A549 (cell line): ENCODE measurements around the gene COASY. TPM values are rescaled to one million over a fixed set of nuclear protein-coding genes. Genes with fewer than 3 reads are reported as not detected.
"Not testable (repeated sequence)": the region's sequence is repeated elsewhere in the genome, so short reads cannot be mapped to it uniquely, and the experiment has no call there.

Experiments
- ATAC-seq, 2 experiments: fragments of 200-7000 bp in 1 of 2; fragments of >200 bp in 1 of 2; cut with Nextera tagmentation in 1 of 2; cut with Tn5 transposase in 1 of 2; 3 replicates each; pipeline versions ENCODE4 v1.8.0 to v1.9.1; 2018 to 2020; ENCODE audit warnings: mild to moderate bottlenecking in 1 of 2, moderate library complexity in 1 of 2
- CTCF ChIA-PET: fragments of 300-600 bp; sonication (Branson Sonifier 250); formaldehyde crosslinking; extraction: SDS; loops from one replicate; lab custom pipeline; 2021; ENCODE audit warnings: antibody characterized with exemption, inconsistent platforms; lab: Yijun Ruan, JAX
- POLR2A ChIA-PET: fragments of 350-600 bp; formaldehyde crosslinking; extraction: SDS; loops from one replicate; lab custom pipeline; 2021; ENCODE audit warnings: antibody characterized with exemption, inconsistent platforms; lab: Yijun Ruan, JAX
- DNase-seq, 2 experiments: peaks; one replicate each; pipeline versions ENCODE4 v3.0.0 to v3.0.0-alpha.2; 2011 to 2016; ENCODE audit warnings: low read depth in 1 of 2, low spot score in 1 of 2
- FAIRE-seq: peaks from 2 replicates; lab custom pipeline; 2011; peaks lifted over from hg19 to GRCh38; lab: Jason Lieb, UNC
- H3K27ac ChIP-seq, 2 experiments: fragments of >200 bp; sonication (Bioruptor Twin); formaldehyde crosslinking; 3 replicates each; pipeline ENCODE4 v1.5.1; 2016 to 2017
- H3K4me1 ChIP-seq: fragments of >200 bp; sonication (Bioruptor Twin); formaldehyde crosslinking; 3 replicates; pipeline ENCODE4 v1.6.1; 2016
- H3K4me2 ChIP-seq: fragments of >200 bp; sonication (Bioruptor Twin); formaldehyde crosslinking; 3 replicates; pipeline ENCODE4 v1.6.1; 2016
- H3K4me3 ChIP-seq: fragments of >200 bp; sonication (Bioruptor Twin); formaldehyde crosslinking; 3 replicates; pipeline ENCODE4 v1.5.1; 2016
- H3K9me3 ChIP-seq: fragments of >200 bp; sonication (Bioruptor Twin); formaldehyde crosslinking; 3 replicates; pipeline ENCODE4 v1.6.1; 2016
- ATOH8 ChIP-seq: fragments of 250-450 bp; sonication (Bioruptor Pico); IDR thresholded peaks from 2 replicates; pipeline ENCODE4 v1.5.0; 2020; ENCODE audit warnings: low read depth, mild to moderate bottlenecking, moderate library complexity
- BHLHE40 ChIP-seq: IDR thresholded peaks from 2 replicates; pipeline ENCODE4 v1.6.1; 2012; ENCODE audit warnings: low read depth, low read length, inconsistent platforms
- CEBPB ChIP-seq, 2 experiments: fragments of >200 bp in 1 of 2; sonication (Bioruptor Twin) in 1 of 2; formaldehyde crosslinking in 1 of 2; IDR thresholded peaks; 2 replicates each; pipeline ENCODE4 v1.6.1; 2012 to 2016
- CHD2 ChIP-seq: fragments of 150-350 bp; IDR thresholded peaks from 2 replicates; pipeline ENCODE4 v1.6.1; 2014; ENCODE audit warnings: low read length; ENCODE audit not compliant: partially characterized antibody
- EHF ChIP-seq: fragments of 250-450 bp; sonication (Bioruptor Pico); IDR thresholded peaks from 2 replicates; pipeline ENCODE4 v1.5.0; 2020; ENCODE audit warnings: mild to moderate bottlenecking
- HOXA7 ChIP-seq: fragments of 250-450 bp; sonication (Bioruptor Pico); IDR thresholded peaks from 2 replicates; pipeline ENCODE4 v1.5.0; 2020; ENCODE audit warnings: mild to moderate bottlenecking, moderate library complexity
- JUNB ChIP-seq: fragments of >200 bp; sonication (Bioruptor Twin); formaldehyde crosslinking; IDR thresholded peaks from 2 replicates; pipeline ENCODE4 v1.6.1; 2016
- KDM1A ChIP-seq: fragments of 200-600 bp; sonication (generic); IDR thresholded peaks from 2 replicates; pipeline ENCODE4 v1.6.1; 2016; ENCODE audit warnings: low read depth, mild to moderate bottlenecking
- NPAS2 ChIP-seq: fragments of 250-450 bp; sonication (Bioruptor Pico); IDR thresholded peaks from 2 replicates; pipeline ENCODE4 v1.8.0; 2022; ENCODE audit warnings: mild to moderate bottlenecking, moderate library complexity, borderline replicate concordance
- RARB ChIP-seq: fragments of 250-450 bp; sonication (Bioruptor Pico); IDR thresholded peaks from 2 replicates; pipeline ENCODE4 v1.8.0; 2021; ENCODE audit warnings: mild to moderate bottlenecking, moderate library complexity
- RNF2 ChIP-seq: fragments of 200-600 bp; sonication (generic); IDR thresholded peaks from 2 replicates; pipeline ENCODE4 v1.6.1; 2016; ENCODE audit warnings: low read depth, mild to moderate bottlenecking, antibody characterized with exemption, moderate library complexity, borderline replicate concordance
- TFCP2L1 ChIP-seq: fragments of 250-450 bp; sonication (Bioruptor Pico); IDR thresholded peaks from 2 replicates; pipeline ENCODE4 v1.5.0; 2021; ENCODE audit warnings: mild to moderate bottlenecking
- TP53 ChIP-seq: fragments of 250-450 bp; sonication (Bioruptor Pico); IDR thresholded peaks from 2 replicates; pipeline ENCODE4 v1.5.0; 2021; ENCODE audit warnings: mild to moderate bottlenecking, moderate library complexity
- WGBS: methylation state at CpG from one replicate; pipeline ENCODE4 v1.1.6; 2017; ENCODE audit errors: missing lambda C conversion rate; 5-methylcytosine and 5-hydroxymethylcytosine counted together
- polyA plus RNA-seq, 4 experiments: library from polyadenylated mRNA; depleted of rRNA in 3 of 4; stranded (reverse); fragments of >200 nt; fragmentation: RNase III in 1 of 4; extraction: RNeasy Plus Mini Kit Qiagen cat#74134 plus additional on column Dnase treatment in 1 of 4; gene quantifications; 2 replicates in 3 of 4; 3 replicates in 1 of 4; pipeline ENCODE4 v1.2.3, GENCODE V29; 2011 to 2017
- TF ChIP-seq, protein P1 (sequence below): fragments of >200 bp; sonication (Bioruptor Twin); formaldehyde crosslinking; IDR thresholded peaks from 3 replicates; pipeline ENCODE4 v1.5.1; 2016
- TF ChIP-seq, protein P2 (sequence below): fragments of >200 bp; sonication (Bioruptor Twin); formaldehyde crosslinking; IDR thresholded peaks from 3 replicates; pipeline ENCODE4 v1.6.1; 2016

The COASY gene
- polyA plus RNA-seq, 2 of the 4 experiments (the other 2 are of a cell fraction): 65.4 to 112 TPM

DNA sequence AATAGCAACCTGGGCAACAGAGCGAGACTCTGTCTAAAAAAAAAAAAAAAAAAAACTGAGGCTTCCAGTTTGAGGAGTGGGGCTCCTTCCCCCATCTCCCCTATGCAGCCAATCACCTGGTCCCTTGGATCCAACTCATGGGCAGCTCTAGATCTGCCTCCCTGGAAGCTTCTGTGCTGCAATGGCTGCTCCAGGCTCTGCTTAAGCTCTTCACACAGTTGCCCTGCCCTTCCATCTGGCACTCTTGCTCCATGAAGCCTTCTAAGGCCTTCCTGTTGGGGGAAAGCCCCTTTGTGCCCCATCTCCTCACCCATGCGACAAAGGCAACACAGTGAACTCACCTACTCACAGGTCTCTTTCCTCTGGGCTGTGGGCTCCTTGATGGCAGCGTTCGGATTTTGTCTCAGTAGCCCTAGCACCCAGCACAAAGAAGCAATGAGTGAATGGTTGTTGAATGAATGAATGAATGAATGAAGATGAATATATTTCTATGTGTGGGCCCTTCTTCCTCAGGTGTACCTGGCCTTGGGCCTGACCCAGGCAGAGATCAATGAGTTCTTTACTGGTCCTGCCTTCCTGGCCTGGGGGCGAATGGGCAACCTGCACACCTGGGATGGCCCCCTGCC lies 24.0 kb upstream of the COASY start:
- Histone ChIP-seq H3K4me3 (no peak overlapping the region), H3K4me1 (peaks cover 30% of the 10 kb centered on the region), H3K4me2 (peak overlapping the region; percentile 74; the same call in 2 of the 3 replicates), H3K27ac (peak overlapping the region in 1 of 2 experiments; percentile 24; a peak in 1 of 6 replicates), H3K9me3 (no peaks in the 10 kb centered on the region)
- ChIA-PET POLR2A (interaction anchor here (0.6 to 0.7 kb wide), 3 partner anchors 18 to 200 kb away, joined by 5 to 9 read pairs (median 7); no protein-coding TSS in a partner anchor), CTCF (interaction anchor here (1.2 to 6.8 kb wide), 6 partner anchors 8 to 226 kb away, joined by 3 to 42 read pairs (median 17); no protein-coding TSS in a partner anchor)
- FAIRE-seq (no peak), ATAC-seq (no peak), DNase-seq (no peak)
- 0 out of 2 replicates have a peak, but pooled peaks have one; percentile 48 for TF ChIP-seq HOXA7 (CRISPR knock-in tag)
- no peak for TF ChIP-seq JUNB
- TF ChIP-seq BHLHE40: no peak
- TF ChIP-seq ATOH8 (CRISPR knock-in tag): no peak
- no peak for TF ChIP-seq KDM1A
- no peak for TF ChIP-seq CHD2
- 92% methylated on average over 5 of the region's 5 CpGs for WGBS

DNA sequence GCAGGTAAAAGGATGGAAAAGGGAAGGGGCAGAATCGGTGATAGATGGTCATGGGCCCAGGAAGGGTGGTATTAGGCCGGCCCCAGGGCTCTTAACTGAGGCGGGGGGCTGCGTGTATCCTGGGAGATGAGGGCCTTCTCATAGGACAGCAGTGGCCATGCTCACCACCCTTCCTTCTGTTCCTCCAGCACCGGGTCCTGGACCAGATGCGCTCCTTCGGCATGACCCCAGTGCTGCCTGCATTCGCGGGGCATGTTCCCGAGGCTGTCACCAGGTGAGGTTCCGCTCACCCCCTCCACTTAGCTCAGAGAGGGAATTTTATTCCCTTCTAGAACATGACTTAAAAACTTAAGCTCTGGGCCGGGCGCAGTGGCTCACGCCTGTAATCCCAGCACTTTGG lies 23.5 kb upstream of the COASY start:
- no peak for TF ChIP-seq NPAS2 (CRISPR knock-in tag)
- TF ChIP-seq, protein P1, sequence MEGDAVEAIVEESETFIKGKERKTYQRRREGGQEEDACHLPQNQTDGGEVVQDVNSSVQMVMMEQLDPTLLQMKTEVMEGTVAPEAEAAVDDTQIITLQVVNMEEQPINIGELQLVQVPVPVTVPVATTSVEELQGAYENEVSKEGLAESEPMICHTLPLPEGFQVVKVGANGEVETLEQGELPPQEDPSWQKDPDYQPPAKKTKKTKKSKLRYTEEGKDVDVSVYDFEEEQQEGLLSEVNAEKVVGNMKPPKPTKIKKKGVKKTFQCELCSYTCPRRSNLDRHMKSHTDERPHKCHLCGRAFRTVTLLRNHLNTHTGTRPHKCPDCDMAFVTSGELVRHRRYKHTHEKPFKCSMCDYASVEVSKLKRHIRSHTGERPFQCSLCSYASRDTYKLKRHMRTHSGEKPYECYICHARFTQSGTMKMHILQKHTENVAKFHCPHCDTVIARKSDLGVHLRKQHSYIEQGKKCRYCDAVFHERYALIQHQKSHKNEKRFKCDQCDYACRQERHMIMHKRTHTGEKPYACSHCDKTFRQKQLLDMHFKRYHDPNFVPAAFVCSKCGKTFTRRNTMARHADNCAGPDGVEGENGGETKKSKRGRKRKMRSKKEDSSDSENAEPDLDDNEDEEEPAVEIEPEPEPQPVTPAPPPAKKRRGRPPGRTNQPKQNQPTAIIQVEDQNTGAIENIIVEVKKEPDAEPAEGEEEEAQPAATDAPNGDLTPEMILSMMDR: no peak
- no peak for TF ChIP-seq TP53 (CRISPR knock-in tag)
- TF ChIP-seq RARB (CRISPR knock-in tag): no peak
- no peak for TF ChIP-seq RNF2
- no peak for TF ChIP-seq EHF (CRISPR knock-in tag)
- TF ChIP-seq, protein P2, sequence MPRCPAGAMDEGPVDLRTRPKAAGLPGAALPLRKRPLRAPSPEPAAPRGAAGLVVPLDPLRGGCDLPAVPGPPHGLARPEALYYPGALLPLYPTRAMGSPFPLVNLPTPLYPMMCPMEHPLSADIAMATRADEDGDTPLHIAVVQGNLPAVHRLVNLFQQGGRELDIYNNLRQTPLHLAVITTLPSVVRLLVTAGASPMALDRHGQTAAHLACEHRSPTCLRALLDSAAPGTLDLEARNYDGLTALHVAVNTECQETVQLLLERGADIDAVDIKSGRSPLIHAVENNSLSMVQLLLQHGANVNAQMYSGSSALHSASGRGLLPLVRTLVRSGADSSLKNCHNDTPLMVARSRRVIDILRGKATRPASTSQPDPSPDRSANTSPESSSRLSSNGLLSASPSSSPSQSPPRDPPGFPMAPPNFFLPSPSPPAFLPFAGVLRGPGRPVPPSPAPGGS: no peak
- no peak for TF ChIP-seq CEBPB (IDR thresholded peaks at IDR 0.05)
- no peak for TF ChIP-seq TFCP2L1 (CRISPR knock-in tag)
- 95% methylated on average over 14 of the region's 14 CpGs for WGBS
- Histone ChIP-seq H3K4me2 (no peak overlapping the region), H3K4me1 (peaks cover 30% of the 10 kb centered on the region), H3K27ac (no peak overlapping the region), H3K9me3 (no peaks in the 10 kb centered on the region), H3K4me3 (no peak overlapping the region)
- ChIA-PET CTCF (interaction anchor here (0.9 to 6.8 kb wide), 5 partner anchors 8 to 132 kb away, joined by 3 to 42 read pairs (median 4); no protein-coding TSS in a partner anchor), POLR2A (interaction anchor here (0.6 to 0.7 kb wide), 2 partner anchors 10 to 200 kb away, joined by 3 to 9 read pairs; no protein-coding TSS in a partner anchor)
- FAIRE-seq: no peak
- no peak for DNase-seq
- ATAC-seq: no peak

- not testable (repeated sequence) for H3K4me2 ChIP-seq, DNase-seq, H3K27ac ChIP-seq, ATAC-seq, H3K4me3 ChIP-seq, FAIRE-seq, H3K9me3 ChIP-seq
- POLR2A ChIA-PET: interaction anchor here (0.6 to 1.0 kb wide), 2 partner anchors 37 to 61 kb away, joined by 3 to 4 read pairs; partner anchors contain the start of gene PSMC3IP
- H3K4me1 ChIP-seq: peaks cover 25% of the 10 kb centered on the region
- WGBS: 94% methylated on average over 4 of the region's 4 CpGs
- CTCF ChIA-PET: interaction anchor here (0.7 to 1.8 kb wide), 7 partner anchors 8 to 223 kb away, joined by 3 to 5 read pairs (median 4); no protein-coding TSS in a partner anchor
These were observed 21.4 kb upstream of the COASY start for GRCh38 chr17:42540558-42540957.
